Gastroesophageal sphincter (tissue), 3 donors: Measurements from ENCODE around the gene SMLR1.

Source experiments
- CTCF ChIP-seq, 4 experiments: fragments of 200-600 bp in 2 of 4; fragments of 450-650 bp in 2 of 4; sonication (generic) in 1 of 4; IDR thresholded peaks; one replicate each; pipeline ENCODE4 v1.5.1; 2017 to 2019; ENCODE audit warnings: antibody characterized with exemption in 4 of 4, mild to moderate bottlenecking in 2 of 4, moderate library complexity in 2 of 4
- EP300 ChIP-seq: sonication (generic); formaldehyde crosslinking; IDR thresholded peaks from one replicate; pipeline ENCODE4 v1.6.1; 2017; ENCODE audit warnings: antibody characterized with exemption, mild to moderate bottlenecking
- POLR2A ChIP-seq, 2 donors: fragments of 450-650 bp; IDR thresholded peaks; one replicate each; pipeline ENCODE4 v1.6.1; 2017; ENCODE audit warnings: antibody characterized with exemption in 2 of 2, mild to moderate bottlenecking in 2 of 2, moderate library complexity in 1 of 2
- POLR2AphosphoS5 ChIP-seq: sonication (generic); formaldehyde crosslinking; IDR thresholded peaks from one replicate; pipeline ENCODE4 v1.6.1; 2017; ENCODE audit warnings: antibody characterized with exemption

- TF ChIP-seq POLR2A (IDR thresholded peaks at IDR 0.05), result no peak
- no peak for TF ChIP-seq POLR2AphosphoS5
- TF ChIP-seq CTCF (IDR thresholded peaks at IDR 0.05), result no peak
- TF ChIP-seq EP300, result no peak
Observed at GRCh38 chr6:130847001-130847910, 20.1 kb downstream of the SMLR1 start.
